GM19328 (cell line): ENCODE data around the gene PARD3.
"Not testable (repeated sequence)": the region's sequence is repeated elsewhere in the genome, so short reads cannot be mapped to it uniquely, and the experiment has no call there.

ENCODE experiments used
- ATAC-seq: cut with Tn5 transposase; IDR thresholded peaks from one replicate; pipeline ENCODE4 v1.9.1; 2021; ENCODE audit warnings: mild to moderate bottlenecking, moderate library complexity; ENCODE audit not compliant: unreplicated experiment

PARD3 gene

DNA sequence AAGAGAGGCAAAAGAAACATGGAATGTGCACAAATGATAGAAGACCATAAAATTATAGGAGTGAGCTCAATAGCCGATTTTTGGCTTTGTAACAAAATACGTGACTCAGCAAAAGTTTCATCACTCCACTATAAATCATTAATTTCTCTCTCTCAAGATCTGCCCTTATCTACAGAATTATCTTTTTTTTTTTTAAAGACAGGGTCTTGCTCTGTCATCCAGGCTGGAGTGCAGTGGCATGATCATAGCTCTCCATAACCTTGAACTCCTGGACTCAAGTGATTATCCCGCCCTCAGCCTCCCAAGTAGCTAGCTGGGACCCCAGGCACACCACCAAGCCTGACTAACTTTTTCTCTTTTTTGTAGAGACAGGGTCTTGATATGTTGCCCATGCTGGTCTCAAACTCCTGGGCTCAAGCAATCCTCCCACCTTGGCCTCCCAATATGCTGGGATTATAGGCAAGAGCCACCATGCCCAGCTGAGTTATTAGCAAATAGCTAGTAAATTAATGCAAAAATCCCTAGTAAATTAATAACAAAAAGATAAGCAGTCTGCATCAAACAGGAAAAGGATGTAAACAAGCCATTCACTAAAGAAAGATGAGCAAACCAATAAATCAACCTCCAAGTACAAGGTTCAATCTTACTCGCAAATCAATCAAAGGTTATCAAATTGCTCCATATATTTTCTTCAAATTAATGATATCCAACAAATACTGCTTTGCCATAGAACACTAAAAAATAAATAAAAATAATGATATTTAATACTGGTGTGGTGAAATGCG lies 450.7 kb downstream of the PARD3 start:
- no peak for ATAC-seq

DNA sequence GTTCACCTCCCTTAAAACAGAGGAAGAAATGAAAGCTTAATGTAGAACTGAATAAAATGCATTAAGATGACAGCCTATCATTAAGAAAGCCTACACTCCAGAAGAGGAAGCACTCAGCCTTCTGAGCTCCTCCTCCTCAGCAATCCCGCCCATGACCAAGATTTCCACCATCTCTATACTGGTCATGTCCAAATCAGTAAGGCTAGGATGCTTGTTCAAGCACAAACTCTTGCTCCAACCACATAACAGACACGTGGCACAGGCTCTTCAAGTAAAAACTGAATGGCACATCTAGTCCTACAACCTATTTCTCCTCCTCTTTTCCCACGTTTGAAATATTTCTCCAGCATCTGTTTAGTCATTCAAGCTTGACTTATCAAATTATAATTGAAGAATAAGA lies 454.1 kb downstream of the PARD3 start:
- no peak for ATAC-seq

DNA sequence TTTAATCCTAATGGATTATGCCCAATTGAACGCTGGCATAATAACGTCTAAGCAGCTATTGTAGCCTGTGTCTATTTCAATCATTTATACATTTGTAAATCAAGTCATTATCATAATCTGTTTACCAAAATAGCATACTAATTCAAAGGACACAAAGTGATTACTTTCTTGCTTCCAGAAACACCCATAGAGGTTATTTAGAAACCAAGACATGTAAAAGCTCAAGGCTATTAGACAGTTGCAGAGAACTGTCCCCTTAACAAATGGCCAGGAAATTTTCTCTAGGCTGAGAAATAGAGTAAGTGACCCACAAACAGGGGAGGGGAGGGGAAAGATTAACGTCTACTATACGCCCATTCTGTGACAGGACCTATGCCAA lies 455.7 kb downstream of the PARD3 start:
- ATAC-seq, result no peak

DNA sequence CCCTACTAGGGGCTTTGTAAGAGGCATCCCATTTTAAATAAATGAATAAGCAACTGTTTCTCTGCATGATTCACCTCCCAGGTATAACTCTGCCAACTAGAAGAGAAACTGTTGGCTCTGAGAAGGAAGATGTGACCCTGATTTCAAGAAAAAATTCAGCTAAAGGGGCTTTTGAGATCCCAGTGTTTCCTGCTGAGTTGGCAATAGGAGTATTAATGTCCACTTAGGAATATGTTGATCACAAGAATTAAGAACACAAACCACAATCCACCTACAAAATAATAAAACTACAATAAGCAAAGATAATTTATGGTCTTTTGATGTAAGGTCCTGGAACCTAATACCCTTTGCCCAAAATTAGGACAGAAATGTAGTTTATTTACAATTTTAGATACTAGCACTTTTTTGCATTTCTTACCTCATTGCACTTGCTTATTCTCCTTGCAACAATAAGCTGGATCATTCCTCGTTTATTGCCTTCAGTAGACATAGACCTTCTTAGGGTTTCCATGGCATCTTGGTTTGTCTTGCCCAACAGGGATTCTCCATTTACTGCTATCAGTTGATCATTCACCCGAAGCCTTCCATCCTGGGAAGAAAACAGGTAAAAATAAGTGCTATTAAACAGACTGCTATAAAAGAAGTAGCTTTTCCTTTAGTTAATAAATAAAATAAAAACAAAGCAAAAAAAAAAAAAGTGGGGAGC lies 456.2 kb downstream of the PARD3 start:
- ATAC-seq, result no peak

DNA sequence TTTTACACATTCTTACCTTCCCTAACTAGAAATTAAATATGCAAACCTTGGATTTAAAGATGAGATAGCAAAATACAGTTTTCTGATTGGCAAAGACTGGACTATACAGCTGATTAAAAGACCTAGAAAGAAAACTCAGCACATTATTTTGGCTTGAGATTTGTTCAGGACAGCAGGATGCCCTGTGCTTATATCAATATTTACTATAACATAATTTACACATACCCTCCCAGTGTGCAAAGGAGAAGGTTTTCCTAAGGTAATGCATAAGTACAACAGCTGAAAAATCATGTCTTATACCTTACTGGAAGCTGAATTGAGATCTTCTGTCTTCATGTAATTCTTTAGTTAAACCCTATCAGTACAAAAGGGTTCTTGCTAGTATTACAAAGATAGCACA lies 458.6 kb downstream of the PARD3 start:
- ATAC-seq, result no peak

DNA sequence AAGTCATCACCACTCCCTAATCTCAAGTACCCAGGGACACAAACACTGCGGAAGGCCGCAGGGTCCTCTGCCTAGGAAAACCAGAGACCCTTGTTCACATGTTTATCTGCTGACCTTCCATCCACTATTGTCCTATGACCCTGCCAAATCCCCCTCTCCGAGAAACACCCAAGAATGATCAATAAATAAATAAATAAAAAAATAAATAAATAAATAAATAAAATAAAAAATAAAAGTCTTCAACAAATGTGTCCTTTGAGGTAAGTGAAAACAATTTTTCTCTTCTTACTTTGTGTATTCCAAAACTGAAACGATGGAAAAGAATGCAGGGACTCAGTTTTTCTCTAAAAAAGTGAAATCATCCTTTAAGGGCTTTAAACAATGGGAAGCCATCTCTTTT lies 461.6 kb downstream of the PARD3 start:
- ATAC-seq, result not testable (repeated sequence)

DNA sequence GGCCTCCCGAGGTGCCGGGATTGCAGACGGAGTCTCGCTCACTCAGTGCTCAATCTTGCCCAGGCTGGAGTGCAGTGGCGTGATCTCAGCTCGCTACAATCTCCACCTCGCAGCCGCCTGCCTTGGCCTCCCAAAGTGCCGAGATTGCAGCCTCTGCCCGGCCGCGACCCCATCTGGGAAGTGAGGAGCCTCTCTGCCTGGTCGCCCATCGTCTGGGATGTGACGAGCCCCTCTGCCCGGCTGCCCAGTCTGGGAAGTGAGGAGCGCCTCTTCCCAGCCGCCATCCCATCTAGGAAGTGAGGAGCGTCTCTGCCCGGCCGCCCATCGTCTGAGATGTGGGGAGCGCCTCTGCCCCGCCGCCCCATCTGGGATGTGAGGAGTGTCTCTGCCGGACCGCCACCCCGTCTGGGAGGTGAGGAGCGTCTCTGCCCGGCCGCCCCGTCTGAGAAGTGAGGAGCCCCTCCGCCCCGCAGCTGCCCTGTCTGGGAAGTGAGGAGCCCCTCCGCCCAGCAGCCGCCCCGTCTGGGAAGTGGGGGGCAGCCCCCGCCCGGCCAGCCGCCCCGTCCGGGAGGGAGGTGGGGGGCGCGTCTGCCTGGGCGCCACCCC lies 462.4 kb downstream of the PARD3 start:
- not testable (repeated sequence) for ATAC-seq

DNA sequence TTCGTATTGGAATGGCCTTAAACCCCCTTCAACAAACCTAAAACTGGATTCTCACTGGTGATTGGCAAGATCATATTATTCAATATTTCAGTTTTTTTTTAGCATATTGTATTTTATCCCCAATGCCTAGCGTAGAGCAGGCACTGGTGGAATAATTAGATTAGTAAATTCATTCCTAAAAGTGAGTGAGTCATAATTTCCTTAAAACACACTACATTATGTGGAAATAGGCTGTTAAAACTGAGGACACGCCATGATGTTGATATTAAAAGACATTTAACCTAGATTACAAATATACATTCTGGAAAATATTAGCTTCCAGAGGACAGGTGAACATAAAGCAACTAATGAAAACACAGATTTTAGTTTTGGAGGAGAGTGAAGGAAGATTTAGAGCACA lies 463.9 kb downstream of the PARD3 start:
- ATAC-seq, result no peak

DNA sequence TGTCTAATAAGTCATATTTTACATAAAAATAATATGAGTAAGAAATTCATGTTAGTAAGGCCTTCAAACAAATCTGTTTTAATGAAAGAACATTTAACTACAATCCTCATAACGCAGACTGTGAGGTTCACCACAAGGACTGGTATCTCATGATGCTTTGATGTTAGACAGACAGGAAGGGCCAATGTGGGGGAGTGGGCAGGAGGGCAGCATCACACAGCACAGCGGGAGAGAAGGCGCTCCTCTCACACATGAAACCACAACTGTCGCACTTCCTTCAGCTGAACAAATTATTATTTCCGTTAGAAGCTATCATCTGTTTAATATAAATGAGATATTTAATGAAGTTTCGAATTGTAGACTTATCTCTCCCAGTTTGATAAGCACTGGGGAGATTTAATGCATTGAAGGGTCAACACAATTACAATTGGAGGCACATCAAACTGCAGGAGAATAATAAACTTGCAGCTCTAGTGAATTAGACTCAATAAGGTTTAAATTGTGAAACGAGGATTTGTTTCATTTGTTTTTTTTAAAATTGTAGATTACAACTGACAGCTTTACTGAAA lies 466.1 kb downstream of the PARD3 start:
- no peak for ATAC-seq

DNA sequence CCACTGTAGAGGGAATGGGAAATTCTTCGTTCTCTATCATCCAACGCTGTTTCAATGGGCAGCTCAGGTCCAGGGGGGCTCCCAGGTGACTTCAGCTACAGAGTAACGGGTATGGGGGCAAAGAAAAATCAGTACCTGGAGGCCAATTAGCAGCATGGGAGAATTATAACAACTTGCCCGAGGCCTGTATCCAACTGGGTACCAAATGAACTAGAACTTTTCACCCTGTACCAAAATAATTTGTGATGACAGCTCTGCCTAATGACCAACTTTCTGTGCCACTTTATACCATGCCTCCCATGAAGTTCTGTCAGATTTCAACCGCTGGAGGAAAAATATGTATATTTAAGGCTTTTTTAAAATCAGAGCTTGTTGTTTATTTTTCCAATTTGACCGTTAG lies 467.1 kb downstream of the PARD3 start:
- no peak for ATAC-seq

DNA sequence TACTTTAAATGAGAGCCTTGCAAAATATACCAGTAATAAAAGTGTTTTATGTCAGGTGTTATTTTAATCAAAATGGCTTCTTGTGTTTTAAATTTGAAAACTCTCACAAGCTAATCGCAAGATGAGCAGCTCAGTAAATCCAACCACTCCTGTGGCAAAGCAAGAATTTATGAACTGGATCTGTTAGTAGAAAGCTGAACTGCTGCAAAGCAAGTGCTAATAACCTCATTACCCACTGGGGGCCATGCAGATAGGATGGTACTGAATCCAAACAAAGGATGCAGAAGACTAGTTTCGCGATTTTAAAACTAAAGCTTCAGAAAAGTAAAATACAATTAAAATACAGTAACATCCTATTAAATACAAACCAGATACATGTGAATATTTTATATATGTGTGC lies 468.0 kb downstream of the PARD3 start:
- no peak for ATAC-seq

DNA sequence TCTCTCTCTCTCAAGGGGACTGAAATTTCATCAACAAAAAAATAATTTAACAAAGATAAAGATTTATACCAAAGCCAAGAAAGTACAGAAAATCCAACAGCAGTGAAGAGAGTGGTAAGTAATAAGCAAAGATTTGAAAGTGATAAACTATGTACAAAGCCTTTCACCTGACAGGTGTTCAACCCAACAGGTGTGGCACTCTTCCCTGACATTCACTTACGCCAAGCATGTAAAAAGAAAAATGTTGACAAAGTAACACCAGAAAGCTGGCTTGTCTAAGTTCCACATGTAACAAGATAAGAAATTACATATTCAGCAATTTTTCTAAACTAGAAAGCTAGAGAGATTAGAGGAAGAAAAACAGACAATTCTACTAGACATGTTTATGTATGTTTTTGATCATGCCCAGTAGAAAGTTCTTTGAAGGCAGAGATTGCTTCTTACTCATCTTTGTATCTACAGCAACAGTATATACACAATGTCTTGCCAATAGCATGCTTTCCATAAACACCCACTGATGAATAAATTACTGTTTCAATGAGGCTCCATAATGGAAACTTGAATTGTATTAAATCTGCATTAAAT lies 468.5 kb downstream of the PARD3 start:
- no peak for ATAC-seq

DNA sequence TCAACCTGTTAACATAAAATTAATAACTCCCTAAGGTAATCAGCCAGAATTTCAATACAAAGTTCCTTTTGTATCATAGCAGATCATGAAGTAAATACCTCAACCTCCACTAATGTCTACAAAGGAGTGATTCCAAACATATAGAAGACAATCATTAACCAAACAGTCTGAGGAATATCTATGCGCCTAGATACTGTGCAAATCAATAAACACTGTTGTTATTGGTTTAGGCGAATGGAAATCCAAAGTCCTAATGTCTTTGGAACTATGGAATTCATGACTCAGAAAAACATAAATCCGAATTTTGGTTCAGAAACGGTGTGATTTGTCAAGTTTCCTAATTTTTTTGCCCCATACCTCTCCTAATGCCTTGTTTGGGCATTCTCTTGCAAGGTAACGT lies 469.7 kb downstream of the PARD3 start:
- no peak for ATAC-seq

DNA sequence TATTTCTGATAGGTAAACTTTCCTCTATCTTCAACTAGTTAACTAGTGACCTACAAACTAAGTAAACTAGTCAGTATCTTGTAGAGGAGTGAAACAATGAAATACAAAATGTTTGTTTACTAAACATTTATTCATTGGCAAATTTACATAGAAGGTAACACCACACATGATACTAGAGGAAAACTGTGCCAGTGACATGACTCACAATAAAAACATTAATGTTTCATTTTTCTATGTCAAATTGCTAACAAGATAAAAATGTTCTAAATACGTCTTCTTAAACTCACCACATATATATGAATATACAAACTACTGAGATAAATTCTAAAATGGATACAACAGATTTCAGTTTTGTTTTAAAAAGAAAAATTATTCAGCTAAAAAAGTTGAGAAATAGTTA lies 471.3 kb downstream of the PARD3 start:
- ATAC-seq, result no peak

DNA sequence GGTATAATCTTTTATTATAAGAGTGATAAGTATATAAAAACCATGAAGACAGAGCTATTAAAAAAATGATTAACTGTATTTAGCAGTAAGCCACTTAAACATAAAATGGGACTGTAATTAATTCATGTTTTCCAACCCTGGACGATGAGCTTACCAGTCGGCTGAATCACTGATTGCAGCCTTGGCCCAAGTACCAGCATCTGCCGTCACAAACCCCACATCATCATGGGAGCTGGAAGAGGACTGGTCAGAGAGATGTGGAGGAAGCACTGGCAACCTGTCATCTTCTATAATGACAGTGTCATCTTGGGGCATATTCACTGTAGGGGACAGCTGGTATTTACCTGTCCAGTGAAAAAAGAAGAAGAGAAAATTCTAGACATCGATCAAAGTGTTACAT lies 473.6 kb downstream of the PARD3 start:
- ATAC-seq, result no peak

DNA sequence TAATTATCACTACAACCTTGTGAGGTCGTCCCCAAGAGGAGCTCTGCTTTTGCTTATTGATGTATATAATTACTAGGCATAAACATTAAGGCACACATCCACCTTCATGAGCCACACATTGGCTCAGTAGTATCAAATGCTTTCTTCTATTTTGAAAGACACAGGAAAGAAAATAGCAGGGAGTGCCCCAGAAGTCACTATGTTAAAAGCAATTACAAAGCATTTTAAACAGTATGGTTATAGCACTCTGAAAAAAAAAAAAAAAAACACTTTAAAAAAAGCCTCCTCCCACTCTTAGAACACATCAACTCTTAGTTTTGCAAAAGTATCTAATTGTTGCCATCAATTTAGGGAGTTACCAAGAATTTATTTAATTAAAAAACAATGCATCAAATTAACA lies 474.2 kb downstream of the PARD3 start:
- ATAC-seq, result no peak

DNA sequence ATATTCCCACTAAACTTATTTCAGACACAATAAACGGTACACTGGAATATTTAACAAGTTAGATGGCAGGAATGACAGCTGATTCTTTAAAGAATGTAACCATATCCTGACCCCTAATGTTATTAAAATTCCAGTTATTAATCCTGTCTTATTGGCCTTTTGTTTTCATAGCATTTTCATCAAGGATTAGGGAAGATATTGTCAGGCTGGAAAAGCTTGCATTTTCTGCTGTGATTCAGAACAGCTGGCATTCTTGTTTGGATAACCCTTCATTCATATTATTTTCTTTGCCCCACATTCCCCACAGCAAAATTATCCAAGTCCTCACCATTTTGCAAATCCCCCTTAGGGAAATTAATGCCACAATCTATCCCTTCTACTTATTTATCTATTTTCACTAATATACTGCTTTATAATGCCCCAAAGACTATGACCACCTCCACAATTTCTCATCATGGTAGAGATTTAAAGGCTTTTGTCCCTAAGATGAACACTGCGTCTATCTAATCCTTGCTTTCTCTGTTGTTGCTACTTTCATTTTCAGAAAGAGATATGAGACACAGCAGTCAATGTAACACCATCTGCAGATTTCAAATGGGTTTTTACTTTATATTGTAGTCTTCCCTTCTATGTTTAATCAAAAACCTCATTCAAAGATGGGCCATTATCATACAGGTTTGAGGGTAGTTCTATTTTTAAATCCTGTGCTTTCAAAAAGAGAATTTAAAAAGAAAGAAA lies 475.1 kb downstream of the PARD3 start:
- no peak for ATAC-seq

DNA sequence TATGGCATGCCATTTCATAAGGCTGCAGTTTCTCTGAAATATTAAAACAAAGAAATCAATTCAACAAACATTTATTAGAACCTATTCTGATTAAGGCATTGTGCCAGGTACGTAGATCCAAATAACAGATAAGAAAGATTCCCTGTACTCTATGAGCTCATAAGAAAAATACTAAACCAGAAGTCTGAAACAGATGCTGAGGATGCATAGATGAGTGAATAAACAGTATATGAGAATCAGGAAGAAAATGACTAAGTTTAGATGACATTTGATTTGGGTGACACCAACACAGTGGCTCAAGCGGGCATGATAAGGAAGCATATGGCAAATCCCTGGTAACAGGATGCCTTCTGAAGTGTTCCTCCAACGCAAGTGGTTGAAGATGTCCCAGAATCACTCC lies 477.2 kb downstream of the PARD3 start:
- ATAC-seq, result no peak

DNA sequence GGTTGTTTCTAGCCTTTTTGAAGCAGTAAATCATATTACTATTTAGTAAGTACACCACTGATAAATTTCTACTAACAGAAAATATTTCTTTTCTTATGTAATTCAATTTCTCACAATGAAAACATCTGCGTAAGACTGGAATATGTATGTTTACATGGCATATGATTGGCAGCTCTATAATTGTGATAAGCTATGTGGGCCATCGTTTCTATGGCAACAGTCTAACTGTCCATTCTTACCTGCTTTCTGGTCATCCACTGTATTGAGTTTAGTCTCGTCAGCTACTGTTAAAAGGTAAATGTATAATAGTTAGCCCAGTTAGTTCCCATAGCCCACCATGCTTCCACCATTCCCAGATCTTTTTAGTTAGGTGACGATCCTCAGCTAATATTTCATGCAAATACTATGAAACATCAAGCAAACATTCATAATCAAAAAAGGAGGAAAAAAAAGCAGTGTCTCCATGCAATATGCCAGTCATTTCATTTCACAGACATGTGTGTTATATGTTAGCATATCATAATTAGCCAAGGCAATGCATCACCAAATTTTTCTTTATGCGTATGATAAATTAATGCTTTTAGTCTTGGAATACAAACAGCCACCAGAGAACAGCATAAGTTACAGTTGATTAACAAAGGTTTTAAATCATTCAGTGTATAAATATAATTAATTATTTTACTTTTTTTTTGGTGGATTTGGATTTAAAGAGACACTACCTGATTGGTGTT lies 479.0 kb downstream of the PARD3 start:
- ATAC-seq, result no peak

DNA sequence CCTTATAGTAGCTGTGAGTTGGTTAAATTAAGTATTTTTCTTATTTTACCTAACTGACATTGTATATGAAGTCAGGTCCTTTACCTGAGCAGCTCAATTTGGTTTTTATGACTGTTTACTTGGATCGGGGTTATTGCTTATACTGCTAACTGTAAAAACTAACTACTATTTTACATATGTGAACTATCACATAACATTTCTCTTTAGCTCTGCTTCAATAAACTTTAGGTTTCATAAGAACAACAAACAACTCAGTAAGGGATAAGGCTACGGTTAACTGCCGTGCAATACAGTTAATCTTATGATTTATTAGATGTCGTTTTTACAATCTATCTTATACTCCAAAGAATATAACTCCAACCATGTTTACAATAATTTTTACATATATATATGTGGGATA lies 480.2 kb downstream of the PARD3 start:
- ATAC-seq, result no peak
